A673 (cell line): ENCODE data around the gene CACNA1A.
"Not testable (repeated sequence)": the region's sequence is repeated elsewhere in the genome, so short reads cannot be mapped to it uniquely, and the experiment has no call there.

Experiments
- EZH2 ChIP-seq: fragments of 200-600 bp; sonication (generic); IDR thresholded peaks from 2 replicates; pipeline ENCODE4 v1.6.1; 2017; ENCODE audit warnings: borderline replicate concordance, low read depth, mild to moderate bottlenecking, mixed read lengths, antibody characterized with exemption, low read length; ENCODE audit not compliant: poor library complexity, severe bottlenecking
- TF ChIP-seq, protein P1 (sequence below): fragments of 300-800, 200-600 bp; sonication (generic); conservative IDR thresholded peaks from 2 replicates; pipeline ENCODE4 v1.5.1; 2017; ENCODE audit warnings: low read depth, mild to moderate bottlenecking, antibody characterized with exemption, low read length, moderate library complexity, mixed read lengths

DNA sequence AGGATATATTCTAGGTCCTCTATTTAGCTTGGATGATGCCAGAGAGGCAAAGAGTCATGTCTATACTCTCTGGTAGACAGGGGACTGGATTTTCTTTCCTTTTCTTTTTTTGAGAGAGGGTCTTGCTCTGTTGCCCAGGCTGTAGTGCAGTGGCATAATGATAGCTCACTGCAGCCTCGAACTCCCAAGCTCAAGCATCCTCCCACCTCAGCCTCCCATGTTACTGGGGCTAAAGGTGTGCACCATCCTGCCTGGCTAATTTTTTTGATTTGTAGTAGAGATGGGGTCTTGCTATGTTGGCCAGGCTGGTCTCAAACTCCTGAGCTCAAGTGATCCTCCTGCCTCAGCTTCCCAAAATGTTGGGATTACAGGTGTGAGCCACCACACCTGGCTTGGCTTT is 249.9 kb downstream of the CACNA1A start:
- TF ChIP-seq EZH2, result not testable (repeated sequence)
- TF ChIP-seq, protein P1, sequence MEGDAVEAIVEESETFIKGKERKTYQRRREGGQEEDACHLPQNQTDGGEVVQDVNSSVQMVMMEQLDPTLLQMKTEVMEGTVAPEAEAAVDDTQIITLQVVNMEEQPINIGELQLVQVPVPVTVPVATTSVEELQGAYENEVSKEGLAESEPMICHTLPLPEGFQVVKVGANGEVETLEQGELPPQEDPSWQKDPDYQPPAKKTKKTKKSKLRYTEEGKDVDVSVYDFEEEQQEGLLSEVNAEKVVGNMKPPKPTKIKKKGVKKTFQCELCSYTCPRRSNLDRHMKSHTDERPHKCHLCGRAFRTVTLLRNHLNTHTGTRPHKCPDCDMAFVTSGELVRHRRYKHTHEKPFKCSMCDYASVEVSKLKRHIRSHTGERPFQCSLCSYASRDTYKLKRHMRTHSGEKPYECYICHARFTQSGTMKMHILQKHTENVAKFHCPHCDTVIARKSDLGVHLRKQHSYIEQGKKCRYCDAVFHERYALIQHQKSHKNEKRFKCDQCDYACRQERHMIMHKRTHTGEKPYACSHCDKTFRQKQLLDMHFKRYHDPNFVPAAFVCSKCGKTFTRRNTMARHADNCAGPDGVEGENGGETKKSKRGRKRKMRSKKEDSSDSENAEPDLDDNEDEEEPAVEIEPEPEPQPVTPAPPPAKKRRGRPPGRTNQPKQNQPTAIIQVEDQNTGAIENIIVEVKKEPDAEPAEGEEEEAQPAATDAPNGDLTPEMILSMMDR, result not testable (repeated sequence)
